HEK293 (cell line): ENCODE measurements around the gene ATP8B4.

Source experiments
- CTCF ChIA-PET: fragments of 350-600 bp; formaldehyde crosslinking; extraction: SDS; loops from one replicate; lab custom pipeline; 2021; ENCODE audit warnings: antibody characterized with exemption; lab: Yijun Ruan, JAX
- POLR2A ChIA-PET: fragments of 300-600 bp; formaldehyde crosslinking; extraction: SDS; loops from one replicate; lab custom pipeline; 2020; ENCODE audit warnings: antibody characterized with exemption, inconsistent platforms; lab: Yijun Ruan, JAX
- H3K27ac ChIP-seq: fragments of 200-500 bp; sonication (Bioruptor generic); 2 replicates; pipeline ENCODE4 v1.5.1; 2014; ENCODE audit warnings: low read depth, low read length, control low read depth, inconsistent platforms; ENCODE audit errors: extremely low read depth
- H3K36me3 ChIP-seq, 2 experiments: fragments of 200-500 bp in 1 of 2; sonication (Bioruptor generic) in 1 of 2; 1 replicate in 1 of 2; 2 replicates in 1 of 2; pipeline ENCODE4 v1.5.1; 2014 to 2017; ENCODE audit warnings: inconsistent platforms in 2 of 2, low read length in 2 of 2; ENCODE audit not compliant: control insufficient read depth in 2 of 2, insufficient read depth in 1 of 2
- H3K4me1 ChIP-seq: fragments of 200-500 bp; sonication (Bioruptor generic); 2 replicates; pipeline ENCODE4 v1.5.1; 2014; ENCODE audit warnings: mild to moderate bottlenecking, low read length, inconsistent platforms; ENCODE audit not compliant: control insufficient read depth, insufficient read depth
- H3K4me3 ChIP-seq: 2 replicates; pipeline ENCODE4 v1.5.1; 2011; ENCODE audit warnings: low read depth, mild to moderate bottlenecking, control low read depth, low read length, moderate library complexity
- H3K9me3 ChIP-seq: fragments of 200-500 bp; sonication (Bioruptor generic); 2 replicates; pipeline ENCODE4 v1.5.1; 2014; ENCODE audit warnings: low read depth, low read length, inconsistent platforms; ENCODE audit not compliant: control insufficient read depth, insufficient read depth
- HOXA7 ChIP-seq: sonication (generic); formaldehyde crosslinking; IDR thresholded peaks from 2 replicates; pipeline ENCODE4 v1.8.1; 2022; ENCODE audit warnings: missing genetic modification reagents, borderline replicate concordance
- HOXC10 ChIP-seq: sonication (generic); formaldehyde crosslinking; IDR thresholded peaks from 2 replicates; pipeline ENCODE4 v1.8.1; 2023; ENCODE audit warnings: mild to moderate bottlenecking, missing genetic modification reagents
- PRDM1 ChIP-seq: fragments of 450-650 bp; formaldehyde crosslinking; IDR thresholded peaks from 2 replicates; pipeline ENCODE4; 2016; ENCODE audit warnings: missing biosample characterization, missing genetic modification characterization
- SETDB1 ChIP-seq: IDR thresholded peaks from one replicate; pipeline ENCODE4 v1.6.1; 2017; ENCODE audit warnings: mild to moderate bottlenecking, low read length, moderate library complexity, mixed read lengths; ENCODE audit not compliant: insufficient read length
- SP2 ChIP-seq: fragments of 450-650 bp; formaldehyde crosslinking; IDR thresholded peaks from 2 replicates; pipeline ENCODE4 v1.5.1; 2016; ENCODE audit warnings: missing biosample characterization, missing genetic modification characterization
- SP7 ChIP-seq: fragments of 450-650 bp; formaldehyde crosslinking; IDR thresholded peaks from 2 replicates; pipeline ENCODE4 v1.5.1; 2016; ENCODE audit warnings: missing biosample characterization, missing genetic modification characterization
- TCF7L2 ChIP-seq: IDR thresholded peaks from 2 replicates; pipeline ENCODE4 v1.6.1; 2011; ENCODE audit warnings: low read depth, mild to moderate bottlenecking, inconsistent platforms, low read length, moderate library complexity, borderline replicate concordance
- TRIM28 ChIP-seq: IDR thresholded peaks from 2 replicates; pipeline ENCODE4 v1.6.1; 2011; ENCODE audit warnings: low read length, control low read depth, borderline replicate concordance
- ZBTB20 ChIP-seq: fragments of 450-650 bp; formaldehyde crosslinking; IDR thresholded peaks from 2 replicates; pipeline ENCODE4 v1.5.1; 2016; ENCODE audit warnings: missing biosample characterization, missing genetic modification characterization
- ZFP37 ChIP-seq: fragments of 450-650 bp; formaldehyde crosslinking; IDR thresholded peaks from 2 replicates; pipeline ENCODE4 v1.5.1; 2016; ENCODE audit warnings: missing biosample characterization, missing genetic modification characterization
- ZNF140 ChIP-seq: fragments of 450-650 bp; formaldehyde crosslinking; IDR thresholded peaks from 2 replicates; pipeline ENCODE4 v1.5.1; 2016; ENCODE audit warnings: missing biosample characterization, missing genetic modification characterization
- ZNF174 ChIP-seq: fragments of 450-650 bp; formaldehyde crosslinking; IDR thresholded peaks from 2 replicates; pipeline ENCODE4 v1.5.0; 2017; ENCODE audit warnings: missing biosample characterization, mild to moderate bottlenecking, missing genetic modification characterization
- ZNF175 ChIP-seq: fragments of 450-650 bp; formaldehyde crosslinking; IDR thresholded peaks from 2 replicates; pipeline ENCODE4 v1.5.1; 2016; ENCODE audit warnings: missing biosample characterization, missing genetic modification characterization
- ZNF202 ChIP-seq: fragments of 450-650 bp; formaldehyde crosslinking; IDR thresholded peaks from 2 replicates; pipeline ENCODE4 v1.5.1; 2016; ENCODE audit warnings: missing biosample characterization, missing genetic modification characterization, borderline replicate concordance
- ZNF311 ChIP-seq: fragments of 450-650 bp; formaldehyde crosslinking; IDR thresholded peaks from 2 replicates; pipeline ENCODE4 v1.5.1; 2017; ENCODE audit warnings: missing biosample characterization, missing genetic modification characterization, borderline replicate concordance
- ZNF548 ChIP-seq: fragments of 450-650 bp; formaldehyde crosslinking; IDR thresholded peaks from 2 replicates; pipeline ENCODE4 v1.5.1; 2016; ENCODE audit warnings: missing biosample characterization, missing genetic modification characterization
- ZNF596 ChIP-seq: fragments of 450-650 bp; IDR thresholded peaks from 2 replicates; pipeline ENCODE4 v1.5.0; 2018; ENCODE audit warnings: missing biosample characterization, mild to moderate bottlenecking, missing genetic modification characterization, moderate library complexity
- ZNF660 ChIP-seq: fragments of 450-650 bp; IDR thresholded peaks from 2 replicates; pipeline ENCODE4 v1.5.1; 2018; ENCODE audit warnings: missing biosample characterization, mild to moderate bottlenecking, missing genetic modification characterization
- ZNF76 ChIP-seq: fragments of 450-650 bp; formaldehyde crosslinking; IDR thresholded peaks from 2 replicates; pipeline ENCODE4; 2016; ENCODE audit warnings: low read depth, missing biosample characterization, missing genetic modification characterization, borderline replicate concordance
- ZNF768 ChIP-seq: fragments of 450-650 bp; formaldehyde crosslinking; IDR thresholded peaks from 2 replicates; pipeline ENCODE4 v1.5.1; 2018; ENCODE audit warnings: missing biosample characterization, mild to moderate bottlenecking, missing genetic modification characterization
- ZNF776 ChIP-seq: fragments of 450-650 bp; formaldehyde crosslinking; IDR thresholded peaks from 2 replicates; pipeline ENCODE4 v1.5.0; 2017; ENCODE audit warnings: missing biosample characterization, missing genetic modification characterization, borderline replicate concordance
- ZNF791 ChIP-seq: fragments of 450-650 bp; formaldehyde crosslinking; IDR thresholded peaks from 2 replicates; pipeline ENCODE4 v1.5.1; 2016; ENCODE audit warnings: missing biosample characterization, missing genetic modification characterization
- ZNF792 ChIP-seq: fragments of 450-650 bp; formaldehyde crosslinking; IDR thresholded peaks from 2 replicates; pipeline ENCODE4 v1.5.1; 2016; ENCODE audit warnings: missing biosample characterization, missing genetic modification characterization
- ZNF837 ChIP-seq: fragments of 450-650 bp; formaldehyde crosslinking; IDR thresholded peaks from 2 replicates; pipeline ENCODE4 v1.5.1; 2016; ENCODE audit warnings: missing biosample characterization, missing genetic modification characterization
- ZSCAN23 ChIP-seq: fragments of 450-650 bp; formaldehyde crosslinking; IDR thresholded peaks from 2 replicates; pipeline ENCODE4 v1.5.1; 2016; ENCODE audit warnings: missing biosample characterization, missing genetic modification characterization
- ZSCAN30 ChIP-seq: fragments of 450-650 bp; IDR thresholded peaks from 2 replicates; pipeline ENCODE4 v1.5.1; 2018; ENCODE audit warnings: missing biosample characterization, mild to moderate bottlenecking, missing genetic modification characterization, moderate library complexity
- TF ChIP-seq, protein P1 (sequence below): fragments of 450-650 bp; formaldehyde crosslinking; IDR thresholded peaks from 2 replicates; pipeline ENCODE4 v1.5.1; 2017; ENCODE audit warnings: missing biosample characterization, missing genetic modification characterization
- TF ChIP-seq, protein P2 (sequence below): fragments of 450-650 bp; formaldehyde crosslinking; IDR thresholded peaks from 2 replicates; pipeline ENCODE4 v1.5.1; 2016; ENCODE audit warnings: missing biosample characterization, missing genetic modification characterization
- TF ChIP-seq, protein P3 (sequence below): fragments of 450-650 bp; formaldehyde crosslinking; IDR thresholded peaks from 2 replicates; pipeline ENCODE4 v1.5.1; 2016; ENCODE audit warnings: missing biosample characterization, missing genetic modification characterization
- TF ChIP-seq, protein P4 (sequence below): fragments of 450-650 bp; formaldehyde crosslinking; IDR thresholded peaks from 2 replicates; pipeline ENCODE4 v1.5.1; 2016; ENCODE audit warnings: missing biosample characterization, missing genetic modification characterization

Gene ATP8B4

DNA sequence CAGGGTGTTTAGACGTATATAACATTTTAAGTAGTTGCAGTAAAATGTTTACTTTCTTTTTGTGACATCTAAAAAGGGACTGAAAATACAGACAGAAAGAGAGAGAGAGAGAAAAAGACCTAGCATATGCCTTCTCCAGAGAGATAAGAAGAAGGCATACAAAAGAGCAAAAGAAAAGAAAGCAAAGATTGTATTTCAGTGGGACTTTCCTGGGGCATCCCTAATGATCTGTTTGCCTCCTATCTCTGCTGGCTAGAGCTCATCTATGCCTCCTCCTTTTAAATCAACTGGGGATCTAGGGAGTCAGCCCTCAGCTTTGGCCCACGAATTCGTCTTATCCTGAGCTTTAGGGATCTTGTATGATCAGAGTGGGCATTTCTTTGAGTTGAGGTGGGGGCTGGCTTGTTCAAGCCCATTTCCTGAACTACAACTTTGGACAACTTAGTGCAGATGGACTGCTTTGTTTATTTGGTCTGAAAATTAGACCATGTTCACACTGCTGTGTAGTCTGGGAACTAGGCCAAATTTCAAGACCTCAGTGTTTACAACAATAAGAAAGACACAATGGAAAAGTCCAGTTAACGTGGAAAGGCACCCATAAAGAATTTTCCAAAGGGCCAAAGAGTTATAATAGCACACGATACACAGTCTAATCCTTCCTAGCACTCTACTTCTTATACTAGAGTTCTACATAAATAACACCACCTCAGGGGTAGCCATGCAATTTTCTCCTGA is 61.0 kb downstream of the ATP8B4 start:
- Histone ChIP-seq H3K9me3 (no peaks in the 10 kb centered on the region), H3K27ac (no peak overlapping the region), H3K4me3 (no peak overlapping the region), H3K36me3 (no peaks in the 10 kb centered on the region), H3K4me1 (no peaks in the 10 kb centered on the region)
- ChIA-PET POLR2A (no interaction called here), CTCF (no interaction called here)
- no peak for TF ChIP-seq ZNF776 (tag by site-specific recombination)
- no peak for TF ChIP-seq ZNF596 (tag by site-specific recombination)
- TF ChIP-seq HOXA7 = no peak
- TF ChIP-seq ZNF76 (tag by site-specific recombination) = no peak
- TF ChIP-seq SETDB1 = no peak
- no peak for TF ChIP-seq ZNF660
- no peak for TF ChIP-seq PRDM1 (tag by site-specific recombination)
- no peak for TF ChIP-seq ZNF140 (tag by site-specific recombination)
- TF ChIP-seq ZBTB20 (tag by site-specific recombination) = no peak
- TF ChIP-seq, protein P1, sequence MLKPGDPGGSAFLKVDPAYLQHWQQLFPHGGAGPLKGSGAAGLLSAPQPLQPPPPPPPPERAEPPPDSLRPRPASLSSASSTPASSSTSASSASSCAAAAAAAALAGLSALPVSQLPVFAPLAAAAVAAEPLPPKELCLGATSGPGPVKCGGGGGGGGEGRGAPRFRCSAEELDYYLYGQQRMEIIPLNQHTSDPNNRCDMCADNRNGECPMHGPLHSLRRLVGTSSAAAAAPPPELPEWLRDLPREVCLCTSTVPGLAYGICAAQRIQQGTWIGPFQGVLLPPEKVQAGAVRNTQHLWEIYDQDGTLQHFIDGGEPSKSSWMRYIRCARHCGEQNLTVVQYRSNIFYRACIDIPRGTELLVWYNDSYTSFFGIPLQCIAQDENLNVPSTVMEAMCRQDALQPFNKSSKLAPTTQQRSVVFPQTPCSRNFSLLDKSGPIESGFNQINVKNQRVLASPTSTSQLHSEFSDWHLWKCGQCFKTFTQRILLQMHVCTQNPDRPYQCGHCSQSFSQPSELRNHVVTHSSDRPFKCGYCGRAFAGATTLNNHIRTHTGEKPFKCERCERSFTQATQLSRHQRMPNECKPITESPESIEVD = 0 out of 2 replicates have a peak, but pooled peaks have one; percentile 42
- no peak for TF ChIP-seq ZFP37
- no peak for TF ChIP-seq TCF7L2
- TF ChIP-seq, protein P2, sequence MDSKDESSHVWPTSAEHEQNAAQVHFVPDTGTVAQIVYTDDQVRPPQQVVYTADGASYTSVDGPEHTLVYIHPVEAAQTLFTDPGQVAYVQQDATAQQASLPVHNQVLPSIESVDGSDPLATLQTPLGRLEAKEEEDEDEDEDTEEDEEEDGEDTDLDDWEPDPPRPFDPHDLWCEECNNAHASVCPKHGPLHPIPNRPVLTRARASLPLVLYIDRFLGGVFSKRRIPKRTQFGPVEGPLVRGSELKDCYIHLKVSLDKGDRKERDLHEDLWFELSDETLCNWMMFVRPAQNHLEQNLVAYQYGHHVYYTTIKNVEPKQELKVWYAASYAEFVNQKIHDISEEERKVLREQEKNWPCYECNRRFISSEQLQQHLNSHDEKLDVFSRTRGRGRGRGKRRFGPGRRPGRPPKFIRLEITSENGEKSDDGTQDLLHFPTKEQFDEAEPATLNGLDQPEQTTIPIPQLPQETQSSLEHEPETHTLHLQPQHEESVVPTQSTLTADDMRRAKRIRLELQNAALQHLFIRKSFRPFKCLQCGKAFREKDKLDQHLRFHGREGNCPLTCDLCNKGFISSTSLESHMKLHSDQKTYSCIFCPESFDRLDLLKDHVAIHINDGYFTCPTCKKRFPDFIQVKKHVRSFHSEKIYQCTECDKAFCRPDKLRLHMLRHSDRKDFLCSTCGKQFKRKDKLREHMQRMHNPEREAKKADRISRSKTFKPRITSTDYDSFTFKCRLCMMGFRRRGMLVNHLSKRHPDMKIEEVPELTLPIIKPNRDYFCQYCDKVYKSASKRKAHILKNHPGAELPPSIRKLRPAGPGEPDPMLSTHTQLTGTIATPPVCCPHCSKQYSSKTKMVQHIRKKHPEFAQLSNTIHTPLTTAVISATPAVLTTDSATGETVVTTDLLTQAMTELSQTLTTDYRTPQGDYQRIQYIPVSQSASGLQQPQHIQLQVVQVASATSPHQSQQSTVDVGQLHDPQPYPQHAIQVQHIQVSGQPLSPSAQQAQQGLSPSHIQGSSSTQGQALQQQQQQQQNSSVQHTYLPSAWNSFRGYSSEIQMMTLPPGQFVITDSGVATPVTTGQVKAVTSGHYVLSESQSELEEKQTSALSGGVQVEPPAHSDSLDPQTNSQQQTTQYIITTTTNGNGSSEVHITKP (tag by site-specific recombination) = peak; percentile 60
- TF ChIP-seq SP7 = no peak
- TF ChIP-seq ZSCAN30 (tag by site-specific recombination) = 0 out of 2 replicates have a peak, but pooled peaks have one; percentile 18
- no peak for TF ChIP-seq ZNF837 (tag by site-specific recombination)
- no peak for TF ChIP-seq ZNF175 (tag by site-specific recombination)
- no peak for TF ChIP-seq ZNF548
- no peak for TF ChIP-seq HOXC10 (CRISPR knock-in tag)
- no peak for TF ChIP-seq SP2
- no peak for TF ChIP-seq ZNF202 (tag by site-specific recombination)
- no peak for TF ChIP-seq ZNF792
- TF ChIP-seq, protein P3, sequence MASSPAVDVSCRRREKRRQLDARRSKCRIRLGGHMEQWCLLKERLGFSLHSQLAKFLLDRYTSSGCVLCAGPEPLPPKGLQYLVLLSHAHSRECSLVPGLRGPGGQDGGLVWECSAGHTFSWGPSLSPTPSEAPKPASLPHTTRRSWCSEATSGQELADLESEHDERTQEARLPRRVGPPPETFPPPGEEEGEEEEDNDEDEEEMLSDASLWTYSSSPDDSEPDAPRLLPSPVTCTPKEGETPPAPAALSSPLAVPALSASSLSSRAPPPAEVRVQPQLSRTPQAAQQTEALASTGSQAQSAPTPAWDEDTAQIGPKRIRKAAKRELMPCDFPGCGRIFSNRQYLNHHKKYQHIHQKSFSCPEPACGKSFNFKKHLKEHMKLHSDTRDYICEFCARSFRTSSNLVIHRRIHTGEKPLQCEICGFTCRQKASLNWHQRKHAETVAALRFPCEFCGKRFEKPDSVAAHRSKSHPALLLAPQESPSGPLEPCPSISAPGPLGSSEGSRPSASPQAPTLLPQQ = no peak
- TF ChIP-seq ZSCAN23 (tag by site-specific recombination) = no peak
- TF ChIP-seq ZNF768 (tag by site-specific recombination) = no peak
- TF ChIP-seq, protein P4, sequence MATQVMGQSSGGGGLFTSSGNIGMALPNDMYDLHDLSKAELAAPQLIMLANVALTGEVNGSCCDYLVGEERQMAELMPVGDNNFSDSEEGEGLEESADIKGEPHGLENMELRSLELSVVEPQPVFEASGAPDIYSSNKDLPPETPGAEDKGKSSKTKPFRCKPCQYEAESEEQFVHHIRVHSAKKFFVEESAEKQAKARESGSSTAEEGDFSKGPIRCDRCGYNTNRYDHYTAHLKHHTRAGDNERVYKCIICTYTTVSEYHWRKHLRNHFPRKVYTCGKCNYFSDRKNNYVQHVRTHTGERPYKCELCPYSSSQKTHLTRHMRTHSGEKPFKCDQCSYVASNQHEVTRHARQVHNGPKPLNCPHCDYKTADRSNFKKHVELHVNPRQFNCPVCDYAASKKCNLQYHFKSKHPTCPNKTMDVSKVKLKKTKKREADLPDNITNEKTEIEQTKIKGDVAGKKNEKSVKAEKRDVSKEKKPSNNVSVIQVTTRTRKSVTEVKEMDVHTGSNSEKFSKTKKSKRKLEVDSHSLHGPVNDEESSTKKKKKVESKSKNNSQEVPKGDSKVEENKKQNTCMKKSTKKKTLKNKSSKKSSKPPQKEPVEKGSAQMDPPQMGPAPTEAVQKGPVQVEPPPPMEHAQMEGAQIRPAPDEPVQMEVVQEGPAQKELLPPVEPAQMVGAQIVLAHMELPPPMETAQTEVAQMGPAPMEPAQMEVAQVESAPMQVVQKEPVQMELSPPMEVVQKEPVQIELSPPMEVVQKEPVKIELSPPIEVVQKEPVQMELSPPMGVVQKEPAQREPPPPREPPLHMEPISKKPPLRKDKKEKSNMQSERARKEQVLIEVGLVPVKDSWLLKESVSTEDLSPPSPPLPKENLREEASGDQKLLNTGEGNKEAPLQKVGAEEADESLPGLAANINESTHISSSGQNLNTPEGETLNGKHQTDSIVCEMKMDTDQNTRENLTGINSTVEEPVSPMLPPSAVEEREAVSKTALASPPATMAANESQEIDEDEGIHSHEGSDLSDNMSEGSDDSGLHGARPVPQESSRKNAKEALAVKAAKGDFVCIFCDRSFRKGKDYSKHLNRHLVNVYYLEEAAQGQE = no peak
- no peak for TF ChIP-seq ZNF791
- TF ChIP-seq TRIM28 = no peak
- no peak for TF ChIP-seq ZNF311 (tag by site-specific recombination)
- TF ChIP-seq ZNF174 (tag by site-specific recombination) = no peak
